ENCODE measurements around the gene NPTX2. TPM values are rescaled to one million over a fixed set of nuclear protein-coding genes. Genes with fewer than 3 reads are reported as not detected.

Gene NPTX2
- total RNA-seq, 1 experiment from 2014 or later, result not detected

GRCh38 chr7:98643236-98643985 lies 26.3 kb downstream of the NPTX2 start:
- ChIA-PET POLR2A (no interaction called here), CTCF (no interaction called here), RAD21 (ENCODE audit: low non-redundant PET in 1 of 2, low total read pairs in 2 of 2, uncharacterized antibody in 2 of 2, unreplicated experiment in 2 of 2) (no interaction called here)
- H3K9ac ChIP-seq (ENCODE audit: low read length), result no peak overlapping the region
- no peaks in the 10 kb centered on the region for H3K9me2 ChIP-seq (ENCODE audit: insufficient read depth)
- H3K27ac ChIP-seq (ENCODE audit: low read depth, low read length), result no peak overlapping the region
- ATAC-seq (no peak), DNase-seq (ENCODE audit: low read depth, low spot score) (no peak)
- no peaks in the 10 kb centered on the region for H3K27me3 ChIP-seq (ENCODE audit: insufficient read depth, low read length)
- no peak overlapping the region for H2AFZ ChIP-seq (ENCODE audit: low read depth, low read length, poor library complexity, severe bottlenecking)
- H3K79me2 ChIP-seq (ENCODE audit: insufficient read depth, low read length), result no peaks in the 10 kb centered on the region
- H3K4me1 ChIP-seq (ENCODE audit: control insufficient read depth in 1 of 2, insufficient read depth in 2 of 2, low read length in 2 of 2), result no peaks in the 10 kb centered on the region
- H4K20me1 ChIP-seq (ENCODE audit: insufficient read depth), result no peaks in the 10 kb centered on the region
- intact Hi-C loops (cut with micrococcal nuclease), result no loop called here
- no peak overlapping the region for H3K4me3 ChIP-seq (replicated peaks in 1 of 2; ENCODE audit: low read depth in 1 of 2, low read length in 2 of 2)
- H3K9me3 ChIP-seq (ENCODE audit: control insufficient read depth in 1 of 2, insufficient read depth in 1 of 2, low read depth in 1 of 2, low read length in 2 of 2), result peaks cover 0 to 5% of the 10 kb centered on the region in 2 experiments; a peak in 1 of 4 replicates
- H3K4me2 ChIP-seq (ENCODE audit: low read length), result no peak overlapping the region
- TF ChIP-seq ZFX (IDR thresholded peaks at IDR 0.05) (no peak), TCF7L2 (IDR thresholded peaks at IDR 0.05; ENCODE audit: borderline replicate concordance, extremely low read depth, insufficient read depth, insufficient read length) (no peak), EZH2phosphoT487 (IDR thresholded peaks at IDR 0.05; ENCODE audit: borderline replicate concordance) (no peak), SRF (IDR thresholded peaks at IDR 0.05; ENCODE audit: low read depth) (no peak), FOSL1 (IDR thresholded peaks at IDR 0.05; ENCODE audit: low read depth) (no peak), RAD21 (IDR thresholded peaks at IDR 0.05; ENCODE audit: low read depth) (no peak), MAX (IDR thresholded peaks at IDR 0.05) (no peak), REST (IDR thresholded peaks at IDR 0.05; ENCODE audit: low read depth) (no peak), ZBTB33 (IDR thresholded peaks at IDR 0.05; ENCODE audit: extremely low read depth, insufficient replicate concordance, low read length) (no peak), POLR2AphosphoS5 (IDR thresholded peaks at IDR 0.05; ENCODE audit: low read depth, low read length) (no peak), CTCF (IDR thresholded peaks at IDR 0.05 in 2 of 3, conservative IDR thresholded peaks at IDR 0.05 in 1 of 3; ENCODE audit: borderline replicate concordance in 1 of 3, insufficient read depth in 1 of 3, low read depth in 2 of 3, low read length in 2 of 3) (no peak), POLR2A (IDR thresholded peaks at IDR 0.05; ENCODE audit: borderline replicate concordance, extremely low read depth, insufficient read depth, insufficient read length) (no peak), EZH2 (IDR thresholded peaks at IDR 0.05) (no peak), CEBPB (IDR thresholded peaks at IDR 0.05; ENCODE audit: low read depth) (no peak)
- no peaks in the 10 kb centered on the region for H3K36me3 ChIP-seq (ENCODE audit: control insufficient read depth in 1 of 2, insufficient read depth in 2 of 2, low read length in 2 of 2)
- no TSS peak for BruUV-seq (replicated peaks)

All from HCT116 (cell line).